DOHH2 (cell line): ENCODE data around the gene CCNL2.

Source experiments
- CTCF ChIP-seq: fragments of 200-600 bp; sonication (generic); IDR thresholded peaks from one replicate; pipeline ENCODE4 v1.5.1; 2014; ENCODE audit warnings: antibody characterized with exemption, mild to moderate bottlenecking, low read depth, low read length; ENCODE audit not compliant: poor library complexity, severe bottlenecking
- EZH2phosphoT487 ChIP-seq: fragments of 200-600 bp; sonication (generic); IDR thresholded peaks from 2 replicates; pipeline ENCODE4 v1.6.1; 2017; ENCODE audit warnings: borderline replicate concordance, mild to moderate bottlenecking, antibody characterized with exemption, low read length, moderate library complexity, mixed read lengths

- TF ChIP-seq EZH2phosphoT487 = no peak
- no peak for TF ChIP-seq CTCF
Measured at GRCh38 chr1:1335792-1336248, 63.3 kb downstream of the CCNL2 start.
